Spleen (tissue), 7 donors: ENCODE measurements around the gene PNPLA1.

ENCODE experiments used
- POLR2A ChIP-seq, 3 donors: fragments of 450-650 bp; IDR thresholded peaks; one replicate each; pipeline ENCODE4 v1.5.1; 2017; ENCODE audit warnings: antibody characterized with exemption in 3 of 3, mild to moderate bottlenecking in 1 of 3
- TF ChIP-seq, protein P1 (sequence below), 11 experiments: fragments of 200-600 bp in 7 of 11; fragments of 450-650 bp in 4 of 11; sonication (generic) in 4 of 11; IDR thresholded peaks in 8 of 11; conservative IDR thresholded peaks in 3 of 11; 1 replicate in 7 of 11; 2 replicates in 4 of 11; pipeline versions ENCODE4 v1.4.0 to v1.8.0; 2016 to 2021; ENCODE audit warnings: antibody characterized with exemption in 11 of 11, inconsistent platforms in 4 of 11, mild to moderate bottlenecking in 1 of 11
- donor health status: DM: no; HTN: no; CAD: no; lungs with moderate emphysema.
- donor health status: DM: no; HTN: no; CAD: no.
- donor health status: DM: no; HTN: no; CAD: no.

DNA sequence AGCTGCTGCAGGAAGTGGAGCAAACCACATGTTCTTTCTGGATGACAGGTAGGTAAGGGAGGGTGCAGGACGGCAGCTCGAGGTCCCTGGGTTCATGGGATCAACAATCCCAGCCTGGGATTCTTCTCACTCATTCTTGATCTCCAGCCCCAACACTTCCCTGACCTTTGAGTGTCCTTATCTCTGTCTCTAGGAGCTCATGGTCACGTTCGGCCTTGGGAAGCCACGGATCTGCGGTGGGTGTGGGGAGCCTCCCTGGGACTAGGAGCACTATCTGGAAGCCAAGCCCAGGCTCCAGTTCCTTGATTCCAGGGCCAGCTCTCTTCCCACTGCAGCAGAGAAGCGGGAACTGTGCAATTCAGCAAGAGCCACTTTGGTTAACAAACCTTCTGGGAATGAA is 39.3 kb downstream of the PNPLA1 start:
- no peak for TF ChIP-seq POLR2A (IDR thresholded peaks at IDR 0.05)
- TF ChIP-seq, protein P1, sequence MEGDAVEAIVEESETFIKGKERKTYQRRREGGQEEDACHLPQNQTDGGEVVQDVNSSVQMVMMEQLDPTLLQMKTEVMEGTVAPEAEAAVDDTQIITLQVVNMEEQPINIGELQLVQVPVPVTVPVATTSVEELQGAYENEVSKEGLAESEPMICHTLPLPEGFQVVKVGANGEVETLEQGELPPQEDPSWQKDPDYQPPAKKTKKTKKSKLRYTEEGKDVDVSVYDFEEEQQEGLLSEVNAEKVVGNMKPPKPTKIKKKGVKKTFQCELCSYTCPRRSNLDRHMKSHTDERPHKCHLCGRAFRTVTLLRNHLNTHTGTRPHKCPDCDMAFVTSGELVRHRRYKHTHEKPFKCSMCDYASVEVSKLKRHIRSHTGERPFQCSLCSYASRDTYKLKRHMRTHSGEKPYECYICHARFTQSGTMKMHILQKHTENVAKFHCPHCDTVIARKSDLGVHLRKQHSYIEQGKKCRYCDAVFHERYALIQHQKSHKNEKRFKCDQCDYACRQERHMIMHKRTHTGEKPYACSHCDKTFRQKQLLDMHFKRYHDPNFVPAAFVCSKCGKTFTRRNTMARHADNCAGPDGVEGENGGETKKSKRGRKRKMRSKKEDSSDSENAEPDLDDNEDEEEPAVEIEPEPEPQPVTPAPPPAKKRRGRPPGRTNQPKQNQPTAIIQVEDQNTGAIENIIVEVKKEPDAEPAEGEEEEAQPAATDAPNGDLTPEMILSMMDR (IDR thresholded peaks at IDR 0.05 in 8 of 11, conservative IDR thresholded peaks at IDR 0.05 in 3 of 11) = no peak
